Endometrial microvascular endothelial cells (primary cell): ENCODE data around the gene SKAP1. TPM values are rescaled to one million over a fixed set of nuclear protein-coding genes. Genes with fewer than 3 reads are reported as not detected.
"Not testable (repeated sequence)": the region's sequence is repeated elsewhere in the genome, so short reads cannot be mapped to it uniquely, and the experiment has no call there.

Experiments
- in situ Hi-C: cut with HindIII; loops from 2 replicates; pipeline ENCODE4 v1.10.0; 2017; ENCODE audit warnings: low sequenced_read_pairs, low pct_unique_long_range_greater_than_20kb; ENCODE audit errors: inconsistent ontology term
- total RNA-seq: library from RNA; depleted of rRNA; stranded (reverse); fragments of >200 nt; gene quantifications from one replicate; pipeline ENCODE4 v1.2.3, GENCODE V29; 2015; ENCODE audit errors: inconsistent ontology term

Gene SKAP1
- total RNA-seq, 1 donor from 2014 or later = not detected

- in situ Hi-C loops = no loop called here
Observed at GRCh38 chr17:48453447-48453846, 23.4 kb upstream of the SKAP1 start.

- in situ Hi-C loops = no loop called here
Observed at GRCh38 chr17:48451489-48451888, 21.5 kb upstream of the SKAP1 start.

GRCh38 chr17:48449335-48449734 is 19.3 kb upstream of the SKAP1 start:
- in situ Hi-C loops = not testable (repeated sequence)

DNA sequence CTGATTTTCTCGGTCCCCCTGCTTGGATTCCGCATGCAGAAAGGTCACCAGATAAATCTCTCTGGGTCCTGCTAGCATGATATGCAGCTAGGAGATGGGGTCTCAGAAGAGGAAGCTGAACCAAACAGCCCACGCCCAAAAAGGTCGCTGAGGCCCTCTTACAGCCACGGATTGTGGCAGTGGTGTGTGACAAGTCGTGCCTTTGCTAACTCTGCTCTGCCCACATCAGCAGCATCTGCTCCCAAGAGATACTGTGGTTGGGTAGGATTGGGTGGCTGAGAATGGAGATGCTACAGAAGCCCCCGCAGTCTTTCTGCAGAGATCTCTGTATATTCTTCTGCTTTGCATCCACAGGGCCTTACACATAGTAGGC is 15.2 kb upstream of the SKAP1 start:
- in situ Hi-C loops = no loop called here

DNA sequence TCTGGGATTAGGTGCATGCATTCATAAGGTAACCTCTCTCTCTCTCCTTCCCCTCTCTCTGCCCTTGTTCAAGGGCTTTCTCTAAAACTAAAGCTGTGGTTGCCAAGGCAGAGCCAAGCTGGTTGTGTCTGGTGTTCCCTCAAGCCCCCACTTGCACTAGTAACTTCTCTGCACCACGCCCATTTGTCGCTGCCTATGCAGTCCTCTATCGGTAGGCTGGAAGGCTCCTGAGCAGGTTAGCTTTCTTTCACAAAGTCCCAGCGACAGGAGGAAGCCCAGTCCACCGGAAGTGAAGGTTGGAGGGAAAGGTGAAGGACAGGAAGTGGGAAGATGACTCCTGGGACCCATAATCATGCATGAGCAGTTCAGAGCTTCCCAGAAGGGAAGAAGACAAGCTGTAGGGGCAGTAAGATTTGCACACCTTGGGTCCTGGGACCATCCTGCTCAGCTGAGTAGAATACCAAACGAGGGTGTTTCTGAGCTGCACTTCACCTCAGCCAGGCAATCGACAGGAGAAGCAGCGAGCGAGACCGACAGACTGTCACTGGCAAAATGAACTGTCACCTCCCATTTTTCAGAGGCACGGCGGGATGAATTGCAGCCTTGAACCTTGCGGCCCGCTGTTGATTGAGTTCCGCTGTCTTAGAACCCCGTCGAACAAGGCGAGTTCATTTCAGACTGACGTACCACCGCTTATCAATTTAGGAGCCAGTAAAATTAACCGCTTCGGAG is 14.7 kb upstream of the SKAP1 start:
- in situ Hi-C loops = no loop called here

GRCh38 chr17:48443712-48444111 is 13.7 kb upstream of the SKAP1 start:
- in situ Hi-C loops = no loop called here

DNA sequence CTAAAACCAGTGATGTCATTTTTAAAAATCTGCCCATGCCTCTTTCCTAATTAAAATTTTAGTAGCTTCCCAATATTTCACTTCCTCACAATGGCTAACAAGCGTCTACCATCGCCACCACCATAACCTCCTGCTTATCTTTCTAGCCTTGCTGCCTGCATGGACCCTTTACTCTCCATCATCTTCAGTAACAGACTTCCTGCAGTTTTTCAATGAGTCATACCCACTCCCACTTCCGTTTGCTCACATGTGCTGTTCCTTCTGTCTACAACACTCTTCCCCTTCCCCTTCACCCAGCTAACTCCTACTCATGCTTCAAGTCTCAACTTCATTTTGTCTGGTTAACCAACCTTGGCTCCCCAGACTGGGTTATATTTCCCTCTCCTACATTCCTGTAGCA is 12.8 kb upstream of the SKAP1 start:
- in situ Hi-C loops = no loop called here

DNA sequence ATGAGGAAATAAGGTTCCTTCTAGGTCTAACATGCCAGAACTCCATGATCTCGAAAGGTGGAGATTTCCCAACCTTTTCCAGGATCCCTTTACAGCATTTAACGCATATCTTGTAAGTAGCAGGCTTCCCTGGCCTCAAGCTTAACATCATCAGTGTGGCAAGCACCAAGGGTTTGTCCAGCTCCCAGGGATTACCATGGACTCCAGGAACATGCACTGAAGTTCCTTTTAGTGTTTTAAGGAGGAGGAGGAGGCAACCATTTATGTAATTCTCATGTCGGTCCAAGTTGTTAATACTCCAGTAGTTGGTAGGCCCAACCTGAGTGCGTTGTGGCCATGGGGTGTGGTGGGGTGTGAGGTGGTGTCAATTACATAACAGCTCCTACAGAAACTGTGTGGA is 11.8 kb upstream of the SKAP1 start:
- in situ Hi-C loops = no loop called here

DNA sequence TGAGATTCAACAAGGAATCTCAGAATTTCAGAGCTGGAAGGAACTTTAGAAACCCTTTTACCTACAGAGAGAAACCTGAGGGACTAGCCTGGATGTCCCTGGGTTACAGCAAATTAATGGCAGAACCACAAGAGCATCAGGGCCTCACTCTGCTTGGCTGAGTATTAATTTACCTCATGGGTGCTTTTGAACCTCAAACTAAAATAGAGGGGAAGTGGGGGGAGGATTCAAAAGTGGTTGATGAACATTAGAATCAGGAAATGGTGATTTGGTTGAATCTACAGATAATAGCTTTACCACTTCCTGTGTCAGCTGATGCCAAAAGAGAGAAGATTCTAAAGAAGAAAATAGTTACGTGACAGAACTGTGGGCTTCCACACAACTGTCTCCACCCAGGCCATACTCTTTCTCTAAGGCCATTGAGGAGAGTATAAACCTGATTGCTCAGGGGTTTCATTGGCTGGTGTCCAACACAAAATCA is 11.3 kb upstream of the SKAP1 start:
- in situ Hi-C loops = no loop called here

- in situ Hi-C loops = no loop called here
Observed at GRCh38 chr17:48440669-48441068, 10.7 kb upstream of the SKAP1 start.

DNA sequence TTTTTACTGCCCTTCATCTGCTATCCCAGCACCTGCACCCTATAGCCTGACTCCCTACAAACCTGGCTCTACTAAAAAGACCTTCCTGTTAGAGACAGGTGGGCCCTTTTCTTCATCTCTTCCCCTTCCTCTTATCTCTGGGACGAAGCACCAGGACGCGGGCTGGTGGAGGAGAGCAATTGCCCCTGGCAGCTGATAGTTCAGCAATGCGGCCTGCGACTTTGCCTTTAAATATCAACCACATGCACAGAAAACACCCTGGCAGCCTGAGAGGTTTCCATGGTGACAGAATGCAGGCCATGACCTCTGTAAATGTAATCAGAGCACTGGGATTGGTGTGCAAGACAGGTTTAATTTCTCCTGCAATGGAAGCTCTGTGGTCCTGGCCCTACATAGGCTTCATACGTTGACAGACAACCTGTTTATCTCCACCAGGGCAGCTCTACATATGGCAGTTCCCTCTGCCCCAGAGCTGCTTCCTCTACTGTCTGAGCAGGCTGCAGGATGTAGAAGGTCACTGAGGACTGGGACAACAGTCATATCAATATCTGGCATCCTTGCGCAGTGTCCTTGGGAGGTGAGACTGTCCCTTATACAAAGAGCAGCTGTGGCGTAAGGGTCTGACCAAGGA is 10.0 kb upstream of the SKAP1 start:
- in situ Hi-C loops = no loop called here

GRCh38 chr17:48439110-48439850 is 9.3 kb upstream of the SKAP1 start:
- in situ Hi-C loops = no loop called here

GRCh38 chr17:48438516-48439061 is 8.6 kb upstream of the SKAP1 start:
- in situ Hi-C loops = no loop called here

DNA sequence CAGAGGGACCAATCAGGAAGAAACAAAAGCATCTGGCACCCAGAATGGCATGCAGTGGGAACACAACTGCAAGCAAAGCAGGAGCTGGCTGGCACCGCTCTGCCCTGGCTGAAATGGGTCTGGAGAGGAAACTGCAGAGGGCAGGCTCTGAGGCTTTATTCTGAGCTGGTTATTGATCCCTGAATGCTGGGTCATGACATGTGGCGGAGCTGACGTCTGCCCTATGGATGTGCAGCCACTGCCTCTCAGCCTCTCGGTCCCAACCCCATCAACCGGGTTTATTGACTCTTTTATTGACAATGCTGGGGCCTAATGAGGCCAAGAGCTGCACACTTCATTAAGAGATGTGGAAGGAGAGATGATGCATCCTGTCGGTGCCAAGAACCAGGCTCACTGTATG is 3.9 kb upstream of the SKAP1 start:
- in situ Hi-C loops = no loop called here

- in situ Hi-C loops = no loop called here
Observed at GRCh38 chr17:48432820-48433775, 3.1 kb upstream of the SKAP1 start.

DNA sequence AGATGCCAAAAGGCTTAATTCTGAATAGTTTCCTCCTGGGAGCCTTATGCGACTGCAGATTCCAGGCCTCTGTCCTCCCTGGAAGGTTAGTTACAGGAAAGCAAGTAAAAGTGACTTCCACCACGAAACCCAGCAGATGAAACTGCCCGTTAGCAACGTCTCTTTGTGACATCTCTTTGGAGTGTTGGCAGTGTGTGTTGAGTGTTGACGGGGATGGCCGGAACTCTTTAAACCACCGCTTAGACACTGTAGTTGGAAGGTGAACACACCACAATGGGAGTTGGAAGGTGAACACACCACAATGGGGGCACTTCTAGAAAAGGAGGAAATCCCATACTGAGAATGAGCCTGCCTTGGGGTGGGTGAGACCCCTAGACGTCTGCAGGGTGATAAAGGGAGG is 858 bp downstream of the SKAP1 start:
- in situ Hi-C loops = no loop called here

DNA sequence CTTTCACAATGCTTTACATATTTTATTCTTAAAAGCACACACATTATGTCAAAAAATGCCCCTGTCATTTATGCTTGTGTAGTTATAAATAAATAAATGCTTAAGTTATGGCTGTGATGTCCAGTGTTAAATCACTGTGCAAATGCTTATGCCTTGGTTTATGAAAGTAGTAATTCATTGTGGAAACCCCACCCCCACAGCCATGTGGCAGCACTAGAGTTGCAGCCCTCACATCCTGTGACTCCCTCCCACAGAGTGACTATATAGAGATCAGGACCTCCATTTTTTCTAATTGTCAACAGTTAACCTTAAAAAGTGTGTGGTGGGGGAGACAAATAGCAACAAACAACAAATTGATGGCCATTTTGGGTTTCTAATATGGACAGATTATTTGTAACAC is 2.4 kb downstream of the SKAP1 start:
- in situ Hi-C loops = no loop called here

GRCh38 chr17:48426761-48427500 is 3.1 kb downstream of the SKAP1 start:
- in situ Hi-C loops = no loop called here
